Measurements from ENCODE around the gene C1QTNF2. TPM values are rescaled to one million over a fixed set of nuclear protein-coding genes. Genes with fewer than 3 reads are reported as not detected.

The C1QTNF2 gene
- total RNA-seq, 1 donor from 2014 or later: 1.0 TPM

DNA sequence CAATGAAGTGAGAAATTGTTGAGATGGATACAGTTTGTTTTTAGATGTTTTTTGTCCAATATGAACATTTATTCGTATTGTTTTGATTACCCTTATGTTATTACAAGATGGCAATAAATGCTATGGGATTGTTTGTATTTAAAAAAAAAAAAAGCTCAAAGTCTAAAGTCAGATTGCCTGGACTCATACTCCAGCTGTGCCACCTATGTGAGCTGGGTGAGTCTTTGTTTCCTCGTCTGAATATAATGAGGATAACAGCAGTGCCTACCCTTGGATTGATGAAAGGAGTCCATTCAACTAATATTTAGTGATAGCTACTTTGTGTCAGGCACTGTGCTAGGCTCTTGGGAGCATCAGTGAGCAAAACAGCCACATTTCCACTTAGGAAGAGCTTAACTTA, 43.4 kb downstream of the C1QTNF2 start:
- H3K36me3 Mint-ChIP-seq (ENCODE audit: unreplicated experiment): no peaks in the 10 kb centered on the region
- no peak overlapping the region for H3K4me3 Mint-ChIP-seq (ENCODE audit: unreplicated experiment)
- H3K9me3 Mint-ChIP-seq (ENCODE audit: unreplicated experiment): peaks cover 2% of the 10 kb centered on the region
- peaks cover 3% of the 10 kb centered on the region for H3K27me3 Mint-ChIP-seq (ENCODE audit: unreplicated experiment)
- DNase-seq: no peak
- no peak overlapping the region for H3K27ac Mint-ChIP-seq (ENCODE audit: unreplicated experiment)
- TF ChIP-seq, protein P1, sequence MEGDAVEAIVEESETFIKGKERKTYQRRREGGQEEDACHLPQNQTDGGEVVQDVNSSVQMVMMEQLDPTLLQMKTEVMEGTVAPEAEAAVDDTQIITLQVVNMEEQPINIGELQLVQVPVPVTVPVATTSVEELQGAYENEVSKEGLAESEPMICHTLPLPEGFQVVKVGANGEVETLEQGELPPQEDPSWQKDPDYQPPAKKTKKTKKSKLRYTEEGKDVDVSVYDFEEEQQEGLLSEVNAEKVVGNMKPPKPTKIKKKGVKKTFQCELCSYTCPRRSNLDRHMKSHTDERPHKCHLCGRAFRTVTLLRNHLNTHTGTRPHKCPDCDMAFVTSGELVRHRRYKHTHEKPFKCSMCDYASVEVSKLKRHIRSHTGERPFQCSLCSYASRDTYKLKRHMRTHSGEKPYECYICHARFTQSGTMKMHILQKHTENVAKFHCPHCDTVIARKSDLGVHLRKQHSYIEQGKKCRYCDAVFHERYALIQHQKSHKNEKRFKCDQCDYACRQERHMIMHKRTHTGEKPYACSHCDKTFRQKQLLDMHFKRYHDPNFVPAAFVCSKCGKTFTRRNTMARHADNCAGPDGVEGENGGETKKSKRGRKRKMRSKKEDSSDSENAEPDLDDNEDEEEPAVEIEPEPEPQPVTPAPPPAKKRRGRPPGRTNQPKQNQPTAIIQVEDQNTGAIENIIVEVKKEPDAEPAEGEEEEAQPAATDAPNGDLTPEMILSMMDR (IDR thresholded peaks at IDR 0.05; ENCODE audit: partially characterized antibody, unreplicated experiment): no peak
- peaks cover 3% of the 10 kb centered on the region for H3K4me1 Mint-ChIP-seq (ENCODE audit: low read depth, unreplicated experiment)

DNA sequence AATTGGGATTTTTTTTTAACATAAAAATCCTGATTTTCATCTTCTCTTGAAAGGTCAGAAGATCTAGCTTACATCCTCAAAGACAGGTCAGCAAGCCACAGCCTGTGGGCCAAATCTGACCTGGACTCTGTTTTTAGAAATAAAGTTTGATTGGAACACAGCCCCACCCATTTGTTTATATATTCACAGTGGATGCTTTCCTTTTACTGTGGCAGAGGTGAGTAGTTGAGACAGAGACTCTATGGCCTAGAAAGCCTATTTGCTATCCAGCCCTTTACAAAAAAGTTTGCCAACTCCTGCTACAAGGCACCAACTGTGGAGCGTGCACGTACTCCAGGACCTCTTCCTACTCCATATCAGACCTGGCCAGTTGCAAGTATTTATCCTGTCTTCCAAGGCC, 44.7 kb downstream of the C1QTNF2 start:
- H3K36me3 Mint-ChIP-seq (ENCODE audit: unreplicated experiment): no peaks in the 10 kb centered on the region
- H3K4me1 Mint-ChIP-seq (ENCODE audit: low read depth, unreplicated experiment): peaks cover 3% of the 10 kb centered on the region

GRCh38 chr5:160324886-160325285, 45.5 kb downstream of the C1QTNF2 start:
- H3K4me3 Mint-ChIP-seq (ENCODE audit: unreplicated experiment): no peak overlapping the region

More for the DNA sequence above, 44.7 kb downstream of the C1QTNF2 start:
- Mint-ChIP-seq H3K27ac (ENCODE audit: unreplicated experiment) (no peak overlapping the region), H3K4me3 (ENCODE audit: unreplicated experiment) (no peak overlapping the region), H3K27me3 (ENCODE audit: unreplicated experiment) (peaks cover 3% of the 10 kb centered on the region), H3K9me3 (ENCODE audit: unreplicated experiment) (peaks cover 2% of the 10 kb centered on the region)
- DNase-seq: no peak
- TF ChIP-seq, protein P1 (IDR thresholded peaks at IDR 0.05; ENCODE audit: partially characterized antibody, unreplicated experiment): no peak

GRCh38 chr5:160318409-160318808, 52.0 kb downstream of the C1QTNF2 start:
- Mint-ChIP-seq H3K36me3 (ENCODE audit: unreplicated experiment) (no peaks in the 10 kb centered on the region), H3K27me3 (ENCODE audit: unreplicated experiment) (no peaks in the 10 kb centered on the region), H3K4me3 (ENCODE audit: unreplicated experiment) (no peak overlapping the region), H3K4me1 (ENCODE audit: low read depth, unreplicated experiment) (peaks cover 4% of the 10 kb centered on the region), H3K9me3 (ENCODE audit: unreplicated experiment) (peaks cover 2% of the 10 kb centered on the region), H3K27ac (ENCODE audit: unreplicated experiment) (no peak overlapping the region)
- TF ChIP-seq, protein P1 (IDR thresholded peaks at IDR 0.05; ENCODE audit: partially characterized antibody, unreplicated experiment): no peak
- DNase-seq: no peak

More at GRCh38 chr5:160324886-160325285, 45.5 kb downstream of the C1QTNF2 start:
- peaks cover 3% of the 10 kb centered on the region for H3K27me3 Mint-ChIP-seq (ENCODE audit: unreplicated experiment)
- no peak for DNase-seq
- no peaks in the 10 kb centered on the region for H3K36me3 Mint-ChIP-seq (ENCODE audit: unreplicated experiment)
- TF ChIP-seq, protein P1 (IDR thresholded peaks at IDR 0.05; ENCODE audit: partially characterized antibody, unreplicated experiment): no peak
- H3K4me1 Mint-ChIP-seq (ENCODE audit: low read depth, unreplicated experiment): peaks cover 3% of the 10 kb centered on the region
- no peak overlapping the region for H3K27ac Mint-ChIP-seq (ENCODE audit: unreplicated experiment)
- peaks cover 1% of the 10 kb centered on the region for H3K9me3 Mint-ChIP-seq (ENCODE audit: unreplicated experiment)

GRCh38 chr5:160317434-160317833, 53.0 kb downstream of the C1QTNF2 start:
- H3K27me3 Mint-ChIP-seq (ENCODE audit: unreplicated experiment): peaks cover 7% of the 10 kb centered on the region
- H3K27ac Mint-ChIP-seq (ENCODE audit: unreplicated experiment): no peak overlapping the region
- TF ChIP-seq, protein P1 (IDR thresholded peaks at IDR 0.05; ENCODE audit: partially characterized antibody, unreplicated experiment): no peak
- no peak overlapping the region for H3K4me3 Mint-ChIP-seq (ENCODE audit: unreplicated experiment)
- H3K36me3 Mint-ChIP-seq (ENCODE audit: unreplicated experiment): no peaks in the 10 kb centered on the region
- no peak for DNase-seq
- peaks cover 5% of the 10 kb centered on the region for H3K9me3 Mint-ChIP-seq (ENCODE audit: unreplicated experiment)
- peaks cover 11% of the 10 kb centered on the region for H3K4me1 Mint-ChIP-seq (ENCODE audit: low read depth, unreplicated experiment)
